ENCODE measurements around the gene DHRS11.

The DHRS11 gene, protein sequence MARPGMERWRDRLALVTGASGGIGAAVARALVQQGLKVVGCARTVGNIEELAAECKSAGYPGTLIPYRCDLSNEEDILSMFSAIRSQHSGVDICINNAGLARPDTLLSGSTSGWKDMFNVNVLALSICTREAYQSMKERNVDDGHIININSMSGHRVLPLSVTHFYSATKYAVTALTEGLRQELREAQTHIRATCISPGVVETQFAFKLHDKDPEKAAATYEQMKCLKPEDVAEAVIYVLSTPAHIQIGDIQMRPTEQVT

DNA sequence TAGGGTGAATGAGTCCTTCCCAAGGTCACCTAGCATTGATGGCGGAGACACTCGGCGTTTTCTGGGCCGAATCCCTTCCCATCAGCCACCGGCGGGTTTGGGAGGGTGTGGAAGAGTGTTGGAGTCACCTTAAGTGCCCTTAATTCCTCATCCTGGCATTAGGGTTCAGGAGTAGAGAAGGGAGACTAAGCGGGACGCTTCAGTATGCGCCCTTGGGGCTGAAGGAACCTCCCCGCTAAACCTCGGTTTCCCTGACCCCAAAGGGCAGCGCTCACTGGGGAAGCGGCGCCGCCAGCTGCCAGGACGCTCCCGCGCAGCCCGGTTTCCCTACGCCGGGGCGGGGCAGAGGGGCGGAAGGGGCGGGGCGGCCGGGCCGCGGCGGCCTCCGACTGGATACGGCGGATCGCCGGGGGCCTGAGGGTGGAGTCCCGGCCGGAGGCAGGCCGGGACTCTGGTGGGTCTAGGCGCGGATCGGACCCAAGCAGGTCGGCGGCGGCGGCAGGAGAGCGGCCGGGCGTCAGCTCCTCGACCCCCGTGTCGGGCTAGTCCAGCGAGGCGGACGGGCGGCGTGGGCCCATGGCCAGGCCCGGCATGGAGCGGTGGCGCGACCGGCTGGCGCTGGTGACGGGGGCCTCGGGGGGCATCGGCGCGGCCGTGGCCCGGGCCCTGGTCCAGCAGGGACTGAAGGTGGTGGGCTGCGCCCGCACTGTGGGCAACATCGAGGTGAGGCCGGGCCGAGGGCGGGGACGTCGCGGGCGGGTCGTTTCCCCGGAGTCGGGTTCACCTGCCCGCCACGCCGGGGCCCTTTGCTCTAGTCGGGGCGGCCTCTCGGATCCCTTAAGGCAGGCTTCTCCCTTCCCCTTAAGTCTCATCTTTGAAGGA lies at the start of gene DHRS11:
Gene DHRS11, plus strand, starts transcription at position 446 of the 882 bp plus-strand sequence. Its CDS starts 131 bp downstream, at position 577.
- DNase-seq = peak; percentile 69 to 71

GRCh38 chr17:36542755-36543154 lies 48.9 kb upstream of the DHRS11 start:
- DNase-seq = no peak

DNA sequence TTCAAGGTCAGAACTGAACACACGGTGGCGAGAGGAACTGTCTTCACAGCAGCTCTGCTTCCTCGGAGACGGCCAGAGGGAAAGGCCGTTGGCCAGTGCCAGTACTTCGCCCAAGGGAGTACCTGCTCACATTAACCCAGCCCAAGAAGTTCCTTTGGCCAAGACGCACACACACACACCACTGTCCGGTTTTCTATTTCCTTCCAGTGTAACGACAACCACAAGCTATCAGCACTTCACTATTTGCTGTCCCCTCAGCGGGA lies 47.7 kb upstream of the DHRS11 start:
- no peak for DNase-seq

- peak; percentile 87 to 95 for DNase-seq
Observed at GRCh38 chr17:36544307-36545076, 47.2 kb upstream of the DHRS11 start, which contains the start of gene GGNBP2. GGNBP2 (plus strand) TSS chr17:36544919; CDS start chr17:36545725, 806 bp downstream.

GRCh38 chr17:36545077-36545464 lies 46.6 kb upstream of the DHRS11 start:
- no peak for DNase-seq

DNA sequence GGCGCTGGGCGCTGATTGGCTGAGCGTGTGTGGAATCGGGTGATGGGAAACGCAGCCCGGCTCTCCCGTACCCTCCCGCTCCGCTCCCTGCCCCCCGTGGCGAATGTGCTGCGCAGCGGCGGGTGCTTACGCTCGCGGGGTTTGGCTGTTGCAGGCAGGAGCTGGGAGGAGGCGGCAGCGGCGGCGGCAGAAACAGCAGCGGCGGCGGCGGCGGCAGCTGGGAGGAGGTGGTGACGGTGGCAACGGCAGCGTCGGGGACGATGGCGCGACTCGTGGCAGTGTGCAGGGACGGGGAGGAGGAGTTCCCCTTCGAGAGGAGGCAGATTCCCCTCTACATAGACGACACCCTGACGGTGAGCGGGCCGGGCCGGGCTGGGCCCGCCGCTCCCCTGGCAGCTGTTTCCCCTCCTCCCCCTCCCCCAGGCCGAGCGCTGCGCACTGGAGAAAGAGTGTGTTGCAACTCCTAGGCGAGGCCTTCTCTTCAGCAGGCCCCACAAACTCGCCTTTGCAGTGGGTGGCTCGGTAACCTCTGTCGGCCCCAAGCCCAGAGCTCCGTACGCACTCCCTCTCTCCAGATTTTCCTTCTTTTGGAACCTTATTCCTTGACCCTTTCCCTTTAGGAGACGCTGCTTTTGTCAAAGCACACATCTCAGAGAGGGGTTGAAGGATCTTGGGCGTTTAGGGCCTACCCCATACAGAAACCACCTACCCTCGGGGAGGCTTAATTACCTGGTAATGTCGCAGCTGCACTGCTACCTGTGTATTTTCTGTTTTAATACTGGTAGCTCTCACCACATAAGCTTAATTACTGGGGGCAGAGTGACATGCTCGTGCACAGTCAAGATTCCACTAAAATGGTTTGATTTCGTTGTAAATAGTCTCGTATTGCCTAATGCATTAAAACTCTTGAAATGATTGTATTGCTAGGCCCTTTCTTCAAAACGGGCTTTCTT lies 45.9 kb upstream of the DHRS11 start:
- DNase-seq = peak; percentile 94 to 95

- DNase-seq = no peak
Observed at GRCh38 chr17:36546418-36547093, 45.1 kb upstream of the DHRS11 start.

DNA sequence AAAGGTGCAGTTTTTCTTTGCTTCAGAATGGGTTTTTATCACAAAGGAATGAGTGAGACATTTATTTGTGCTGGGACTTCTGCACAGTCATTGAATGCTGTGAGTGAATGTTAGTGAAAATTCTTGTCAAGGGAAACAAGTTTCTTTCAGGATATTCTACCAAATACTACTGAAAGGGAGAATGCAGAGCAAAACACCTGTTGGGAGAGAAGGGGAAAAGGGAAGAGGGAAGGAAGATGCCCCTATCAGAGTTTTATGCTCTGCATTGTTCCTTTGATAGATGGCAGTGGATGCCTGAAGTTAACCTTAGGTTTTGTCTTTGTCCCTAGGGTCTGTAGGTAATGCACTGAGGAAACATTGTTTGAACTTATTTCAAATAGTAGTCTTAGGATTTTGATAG lies 43.9 kb upstream of the DHRS11 start:
- DNase-seq = no peak

DNA sequence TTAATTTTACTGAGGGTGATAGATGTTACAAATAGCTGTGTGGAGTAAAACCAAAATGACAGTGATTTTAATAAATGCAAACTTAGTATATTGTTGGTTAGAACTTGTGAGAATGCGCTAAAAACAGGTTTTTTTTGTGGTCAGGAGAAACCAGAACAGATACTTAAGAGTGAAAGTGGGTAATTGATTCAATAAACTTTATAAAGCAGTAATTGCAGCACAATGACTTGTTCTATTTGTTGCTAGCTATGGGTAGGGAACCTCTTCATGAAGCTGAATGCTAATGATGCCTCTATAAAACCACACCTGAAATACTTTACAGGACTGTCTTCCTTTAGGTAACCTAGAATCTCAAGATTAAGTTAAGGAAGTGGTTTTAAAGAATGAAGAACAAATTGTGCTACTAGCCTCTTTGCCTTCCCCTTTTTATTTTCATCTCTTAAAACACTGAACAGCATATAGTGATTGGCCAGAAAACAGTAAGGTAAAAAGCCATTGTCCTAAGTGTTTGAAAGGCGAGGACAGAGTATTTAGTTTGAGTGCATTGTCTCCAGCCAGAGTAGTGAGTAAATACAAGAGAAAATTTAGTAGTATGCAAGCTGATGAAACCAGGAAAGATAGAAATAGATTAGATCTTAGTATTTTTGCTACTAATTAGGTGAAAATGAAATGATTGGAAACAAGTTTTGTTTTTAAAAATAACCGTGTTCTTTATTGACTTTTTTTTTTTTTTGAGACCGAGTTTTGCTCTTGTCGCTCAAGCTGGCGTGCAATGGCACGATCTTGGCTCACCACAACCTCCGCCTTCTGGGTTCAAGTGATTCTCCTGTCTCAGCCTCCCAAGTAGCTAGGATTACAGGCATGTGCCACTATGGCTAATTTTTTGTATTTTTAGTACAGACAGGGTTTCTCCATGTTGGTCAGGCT lies 40.9 kb upstream of the DHRS11 start:
- DNase-seq = no peak

DNA sequence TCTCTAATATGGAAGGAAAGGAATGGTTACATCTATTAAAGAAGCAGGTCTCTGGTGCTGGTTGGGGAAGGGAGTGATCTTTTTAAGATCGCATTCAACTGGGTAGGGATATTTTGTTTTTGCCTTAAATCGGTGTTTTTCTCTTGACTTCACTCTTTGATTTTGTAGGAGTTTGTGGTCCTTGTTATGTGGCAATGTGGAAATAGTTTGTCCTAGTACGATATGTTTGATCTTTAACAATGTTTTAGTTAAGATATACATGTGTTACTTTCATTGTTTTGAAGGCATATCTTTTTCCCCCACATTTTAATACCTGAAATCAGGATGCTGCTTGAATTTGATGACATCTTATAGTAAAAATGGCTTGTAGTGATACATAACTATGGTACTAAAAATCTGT lies 38.2 kb upstream of the DHRS11 start:
- DNase-seq = no peak

GRCh38 chr17:36566081-36566480 lies 25.6 kb upstream of the DHRS11 start:
- no peak for DNase-seq

DNA sequence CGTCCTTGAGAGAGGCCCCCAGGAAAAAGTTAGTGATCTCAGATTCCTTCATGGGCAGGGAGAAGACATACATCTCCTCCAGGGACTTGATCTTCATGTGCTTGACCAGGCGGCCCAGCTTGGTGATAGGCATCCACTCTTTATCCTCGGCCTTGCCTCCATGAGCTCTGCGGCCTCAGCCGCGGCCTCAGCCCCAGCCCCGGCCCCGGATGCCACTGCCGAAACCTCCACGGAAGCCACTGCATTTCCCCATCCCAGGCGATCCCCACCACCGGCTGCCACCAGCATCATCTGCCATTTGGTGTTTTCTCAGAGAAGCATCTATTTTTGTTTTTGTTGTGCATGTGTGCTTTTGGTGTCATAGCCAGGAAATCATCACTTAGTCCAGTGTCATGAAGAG lies 16.7 kb upstream of the DHRS11 start:
- no peak for DNase-seq

DNA sequence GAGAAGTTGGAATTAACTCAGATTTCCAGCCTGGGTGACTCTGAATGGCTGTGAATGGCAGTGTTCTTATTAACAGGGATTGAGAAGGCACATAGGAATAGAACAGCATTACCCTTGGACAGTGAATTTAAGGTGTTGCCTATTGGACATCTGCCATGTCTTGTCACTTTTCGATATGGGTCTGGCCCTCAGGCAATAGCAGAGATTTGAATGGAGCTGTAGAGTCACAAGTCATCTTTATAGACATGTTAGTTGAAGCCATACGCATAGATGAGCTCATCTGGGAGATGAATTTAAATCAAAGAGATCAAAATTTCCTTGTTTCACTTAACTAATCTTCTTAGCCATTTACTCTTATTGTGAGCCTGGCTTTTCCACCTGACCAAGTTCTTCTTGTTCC lies 14.9 kb upstream of the DHRS11 start:
- no peak for DNase-seq

- no peak for DNase-seq
Observed at GRCh38 chr17:36578671-36579070, 13.0 kb upstream of the DHRS11 start.

- DNase-seq = no peak
Observed at GRCh38 chr17:36583787-36584186, 7.9 kb upstream of the DHRS11 start.

GRCh38 chr17:36586138-36586537 lies 5.5 kb upstream of the DHRS11 start:
- no peak for DNase-seq

DNA sequence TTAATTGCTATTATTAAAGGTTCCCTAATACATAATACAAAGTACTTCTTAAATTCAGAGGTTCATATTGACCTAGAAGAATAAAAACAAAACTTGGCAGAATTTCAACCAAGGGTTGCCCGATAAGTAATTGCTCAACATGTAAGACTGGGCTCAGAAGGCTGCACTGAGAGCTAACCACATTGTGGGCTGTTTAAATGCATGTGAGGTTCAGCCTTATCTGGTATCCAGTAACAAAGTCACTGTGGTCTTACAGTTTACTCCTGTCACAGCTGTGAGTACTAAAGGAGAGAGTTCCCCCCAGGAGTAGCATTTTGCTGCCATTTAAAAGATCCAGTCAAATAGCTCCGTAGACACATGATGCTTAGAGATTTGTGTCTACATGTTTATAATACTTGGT lies 1.6 kb upstream of the DHRS11 start:
- DNase-seq = no peak

- no peak for DNase-seq
Observed at GRCh38 chr17:36592316-36592715, 637 bp downstream of the DHRS11 start.

- no peak for DNase-seq
Observed at GRCh38 chr17:36592716-36593321, 1.1 kb downstream of the DHRS11 start.

DNA sequence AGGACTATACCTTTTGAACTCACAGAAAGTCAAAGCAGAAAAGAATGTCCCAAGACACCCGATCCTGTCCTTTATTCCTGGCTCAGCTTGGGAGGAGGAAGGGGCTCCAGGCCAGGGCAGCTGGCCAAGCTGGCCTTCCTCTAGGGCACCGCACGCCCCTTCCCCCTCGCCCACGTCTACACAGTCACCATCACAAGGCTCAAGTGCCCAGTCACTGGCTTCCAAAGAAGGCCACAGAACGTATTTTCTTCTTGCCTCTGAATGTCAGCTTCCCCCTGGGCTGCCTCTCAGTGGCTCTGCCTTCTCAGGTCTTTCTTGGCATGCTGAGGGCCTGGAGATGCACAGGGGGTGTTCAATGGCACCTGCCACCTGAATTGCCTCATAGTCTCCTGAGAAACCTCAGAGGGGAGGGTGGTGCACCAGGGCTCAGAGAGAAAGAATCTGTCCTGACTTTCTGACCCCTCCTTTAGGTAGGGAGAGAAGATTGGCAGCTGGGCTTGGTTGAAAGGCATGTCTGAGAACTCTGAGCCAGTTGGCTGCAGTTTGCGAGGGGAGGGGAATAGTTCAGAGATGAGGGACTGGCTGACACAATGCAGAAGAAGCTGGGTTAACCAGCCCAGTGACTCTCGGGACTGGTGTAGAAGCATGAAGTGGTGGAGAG lies 2.1 kb downstream of the DHRS11 start:
- DNase-seq = no peak
